AG08395 (cell line): ENCODE measurements around the gene SPINK5.
A peak's percentile ranks its signal among the peaks of the same experiment; 100 is the strongest.

Experiments used
- DNase-seq: peaks from one replicate; pipeline ENCODE4 v3.0.0; 2012; ENCODE audit warnings: mixed read lengths, low spot score

The SPINK5 gene

DNA sequence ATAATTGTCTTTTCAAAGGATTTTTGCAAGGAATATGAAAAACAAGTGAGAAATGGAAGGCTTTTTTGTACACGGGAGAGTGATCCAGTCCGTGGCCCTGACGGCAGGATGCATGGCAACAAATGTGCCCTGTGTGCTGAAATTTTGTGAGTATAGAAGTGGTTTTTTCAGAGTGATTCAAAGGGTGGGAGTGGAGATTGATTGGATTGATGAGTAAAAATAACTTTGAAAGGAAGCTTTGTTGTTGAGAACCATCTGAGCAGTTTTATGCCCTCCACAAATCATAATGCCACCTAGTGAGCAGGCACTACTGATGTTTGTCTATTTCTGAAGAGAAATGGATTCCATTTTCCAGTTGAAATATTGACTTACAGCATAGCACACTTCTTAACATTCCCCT, 30.6 kb downstream of the SPINK5 start:
- DNase-seq = no peak

DNA sequence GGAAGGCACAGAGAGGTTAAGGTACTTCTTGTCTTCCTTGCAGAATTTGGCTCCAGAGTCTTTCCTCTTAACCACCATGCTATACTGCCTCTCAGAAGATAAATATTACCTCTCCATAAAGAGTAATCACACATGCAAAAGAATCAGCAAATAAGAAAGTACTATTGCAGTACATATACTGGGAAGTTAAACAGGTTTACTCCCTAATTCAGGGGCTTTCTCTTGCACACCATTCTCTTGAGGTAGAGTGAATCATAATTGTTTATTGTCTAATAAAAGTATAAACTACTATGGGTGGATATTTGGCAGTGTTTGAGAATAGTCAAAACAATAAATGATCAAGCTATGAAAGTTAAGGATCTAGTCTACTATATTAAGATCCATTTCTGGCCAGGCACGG, 40.4 kb downstream of the SPINK5 start:
- no peak for DNase-seq

DNA sequence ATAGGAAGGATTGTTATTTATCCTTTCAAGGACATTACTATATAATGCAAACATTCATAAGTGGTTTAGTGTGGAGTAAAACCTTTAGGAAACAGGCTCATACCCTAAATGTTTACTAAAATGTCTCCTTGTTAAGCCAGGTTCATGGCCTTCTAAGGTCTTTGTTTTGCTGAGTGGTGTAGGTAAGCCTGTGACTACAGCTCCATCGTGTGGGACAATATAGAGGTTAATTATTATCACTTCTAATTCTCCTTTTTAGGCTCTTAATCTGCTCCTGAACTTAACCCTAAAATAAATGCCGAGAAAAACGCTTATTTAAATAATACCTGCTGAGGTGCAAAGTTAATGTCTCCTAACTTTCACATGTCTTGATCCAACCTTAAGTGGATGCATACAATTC, 43.8 kb downstream of the SPINK5 start:
- no peak for DNase-seq

DNA sequence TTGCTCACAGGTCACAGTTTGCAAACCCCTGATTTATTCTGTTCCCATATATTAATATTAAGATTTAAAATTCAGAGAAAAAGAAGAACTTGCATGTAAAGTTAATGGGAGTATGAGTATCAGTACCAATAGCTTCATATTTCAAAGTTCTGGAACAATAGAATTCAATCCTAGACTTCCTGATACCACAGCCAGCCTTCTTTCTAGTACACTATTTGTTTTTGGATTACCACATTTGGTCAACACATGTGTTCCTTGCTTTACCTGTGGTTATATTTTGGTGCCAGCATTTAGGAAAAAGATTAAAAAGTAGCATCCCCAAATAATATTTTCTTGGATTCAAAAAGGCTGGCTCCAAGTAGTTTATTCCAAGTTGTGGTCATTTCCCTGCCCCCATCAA, 49.5 kb downstream of the SPINK5 start:
- DNase-seq = no peak

DNA sequence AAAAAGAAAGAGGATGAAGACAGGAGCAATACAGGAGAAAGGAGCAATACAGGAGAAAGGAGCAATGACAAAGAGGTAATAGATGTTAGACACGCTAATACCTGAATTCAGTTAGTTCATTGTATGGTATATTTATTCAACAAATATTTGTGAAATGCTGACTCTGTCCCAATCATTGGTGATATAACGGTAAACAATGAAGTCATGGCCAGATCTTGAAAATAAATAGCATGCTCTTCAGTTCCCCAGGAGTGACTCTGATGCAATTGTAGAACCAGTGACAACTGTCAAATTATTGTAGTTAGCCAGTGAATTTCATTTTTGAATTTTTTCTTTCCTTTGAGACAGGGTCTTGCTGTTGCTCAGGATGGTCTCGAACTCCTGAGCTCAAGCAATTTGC, 56.5 kb downstream of the SPINK5 start:
- DNase-seq = no peak

DNA sequence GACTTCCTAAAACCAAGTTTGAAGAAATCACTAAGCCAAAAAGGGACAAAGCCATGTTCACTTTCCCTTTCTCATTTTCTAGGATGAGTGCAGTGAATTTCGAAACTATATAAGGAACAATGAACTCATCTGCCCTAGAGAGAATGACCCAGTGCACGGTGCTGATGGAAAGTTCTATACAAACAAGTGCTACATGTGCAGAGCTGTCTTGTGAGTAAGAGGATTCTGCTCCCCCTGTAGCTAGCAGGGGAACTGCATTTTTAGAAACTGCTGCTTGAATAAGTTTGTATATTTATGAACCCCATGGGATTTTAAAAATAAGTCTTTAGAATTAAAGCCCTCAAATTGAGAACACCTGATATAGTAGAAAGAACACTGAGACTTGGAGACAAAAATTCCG, 61.9 kb downstream of the SPINK5 start:
- no peak for DNase-seq

DNA sequence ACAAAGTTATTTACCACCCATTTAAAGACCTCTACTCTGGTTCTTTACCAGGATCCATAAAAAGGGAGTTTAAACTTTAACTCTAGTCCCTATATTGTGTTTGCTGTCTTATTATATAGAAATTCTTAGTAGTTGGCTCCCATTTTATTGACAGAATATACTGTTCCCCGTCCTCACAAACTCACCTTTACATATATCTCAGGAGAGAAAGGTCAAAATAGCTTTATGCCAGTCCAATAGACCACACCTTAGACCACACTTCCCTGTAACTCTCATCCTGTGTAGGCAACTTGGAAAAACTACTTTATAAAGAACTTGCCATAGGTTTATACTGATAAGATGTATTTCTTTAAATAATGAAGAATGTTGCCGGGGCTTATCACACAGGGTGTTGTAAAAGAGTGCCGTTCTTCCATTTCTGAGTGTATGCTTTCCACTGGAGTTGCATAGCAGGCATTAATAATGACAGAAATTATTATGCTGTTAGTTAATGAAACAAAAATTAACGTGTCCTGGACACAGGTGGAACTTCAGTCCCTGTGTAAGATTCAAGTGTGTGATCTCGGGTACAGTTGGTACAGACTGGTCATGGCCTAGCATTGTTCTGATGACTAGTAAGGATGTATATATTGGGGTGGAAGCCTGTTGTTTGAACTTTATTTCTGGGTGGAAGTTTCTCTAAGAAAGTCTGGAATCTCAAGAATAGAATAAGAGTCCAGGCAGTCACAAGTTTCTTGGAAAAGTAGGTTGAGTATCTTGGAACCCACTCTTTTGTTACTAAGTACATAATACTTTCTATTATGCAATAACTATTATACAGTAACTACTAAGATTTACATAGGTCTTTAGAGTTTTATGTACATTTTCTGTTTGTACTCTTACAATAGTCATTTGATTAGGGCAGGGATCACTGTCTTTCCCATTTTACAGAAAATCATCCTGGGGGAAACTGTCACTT, 71.6 kb downstream of the SPINK5 start:
- DNase-seq = no peak

DNA sequence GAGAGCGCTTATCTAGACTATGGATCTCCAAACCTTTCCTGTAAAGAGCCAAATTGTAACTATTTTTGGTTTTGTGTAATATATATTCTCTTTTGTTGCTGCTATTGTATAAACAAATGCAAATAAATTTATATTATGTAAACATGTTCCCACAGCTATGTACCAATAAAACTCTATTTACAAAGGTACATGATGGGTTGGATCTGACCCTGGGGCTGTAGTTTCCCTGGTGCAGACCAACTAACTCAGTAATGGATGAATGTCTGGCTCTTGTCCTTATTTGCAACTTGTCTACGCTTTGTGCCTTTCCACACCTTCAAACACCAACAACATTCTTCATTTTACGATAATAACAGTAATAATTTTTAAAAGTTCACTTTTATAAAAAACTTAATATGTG, 77.1 kb downstream of the SPINK5 start:
- no peak for DNase-seq

DNA sequence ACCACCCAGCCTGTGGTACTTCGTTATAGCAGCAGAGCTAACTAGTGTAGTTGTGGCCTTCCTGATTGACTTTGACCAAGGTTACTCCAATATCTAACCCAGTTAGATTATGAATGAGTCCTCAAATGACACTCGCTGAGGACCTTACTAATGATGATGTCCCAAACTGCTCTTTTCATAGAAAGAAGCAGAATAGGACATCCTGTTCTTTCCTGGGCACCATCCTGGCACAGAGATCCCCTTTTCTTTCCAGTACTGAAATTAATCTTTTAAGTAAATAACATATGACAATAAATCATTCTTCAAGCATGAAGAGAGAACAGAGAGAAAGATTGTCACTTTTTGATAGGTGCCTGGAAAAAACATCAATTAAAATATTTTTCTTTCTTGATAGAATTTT, 77.9 kb downstream of the SPINK5 start:
- no peak for DNase-seq

DNA sequence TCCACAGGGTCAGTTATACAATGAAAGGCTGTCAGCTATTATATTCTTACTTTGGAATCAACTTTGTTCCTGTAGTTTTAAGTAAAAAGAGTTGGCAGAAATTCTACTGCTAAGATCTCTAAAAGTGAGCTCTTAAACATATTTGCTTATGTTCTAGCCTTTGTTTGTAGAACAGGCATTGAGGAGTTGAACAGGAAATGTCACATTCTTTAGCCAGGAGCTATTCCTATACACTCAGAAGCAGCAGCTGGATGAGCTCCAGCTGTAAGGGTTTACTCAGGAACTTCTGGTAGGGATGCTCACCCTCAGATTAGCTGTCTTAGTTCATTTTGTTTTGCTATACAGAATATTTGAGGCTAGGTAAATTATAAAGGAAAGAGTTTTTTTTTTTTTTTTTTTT, 82.1 kb downstream of the SPINK5 start:
- DNase-seq = no peak

DNA sequence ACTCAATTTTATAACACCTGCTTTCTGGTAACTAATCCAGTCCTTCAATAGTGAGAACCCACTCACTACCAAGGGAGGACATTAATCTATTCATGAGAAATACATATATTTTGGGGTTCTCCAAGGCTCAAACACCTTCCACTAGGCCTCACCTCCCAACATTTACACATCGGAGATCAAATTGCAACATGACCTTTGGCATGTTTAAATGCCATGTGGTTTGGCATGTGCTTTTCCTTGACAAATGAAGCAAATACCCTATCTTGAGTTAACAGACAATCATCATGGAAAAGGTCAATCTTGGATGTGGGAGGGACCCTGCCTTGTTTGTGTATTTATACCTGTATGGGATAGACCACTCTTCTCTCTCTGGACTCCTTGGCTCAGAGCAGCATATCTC, 82.7 kb downstream of the SPINK5 start:
- no peak for DNase-seq

DNA sequence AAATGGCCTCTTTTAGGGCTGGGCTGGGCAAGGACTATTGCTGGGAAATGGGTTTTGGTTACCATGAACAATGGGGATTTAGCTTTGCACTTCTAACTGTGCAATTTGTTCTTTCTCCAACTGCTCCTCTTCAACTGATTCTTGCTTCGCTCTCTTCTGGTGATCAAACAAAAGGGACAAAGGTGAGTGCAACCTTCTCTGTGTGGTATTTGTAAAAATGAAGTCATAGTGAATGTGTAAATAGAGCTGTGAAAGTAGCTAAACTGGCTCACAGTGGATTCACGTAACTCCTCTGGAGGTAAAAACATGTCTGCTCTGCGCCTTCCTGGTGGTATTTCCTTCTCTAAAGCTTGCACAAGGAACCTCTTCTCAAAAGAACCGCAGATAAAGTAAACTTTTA, 83.6 kb downstream of the SPINK5 start:
- no peak for DNase-seq

DNA sequence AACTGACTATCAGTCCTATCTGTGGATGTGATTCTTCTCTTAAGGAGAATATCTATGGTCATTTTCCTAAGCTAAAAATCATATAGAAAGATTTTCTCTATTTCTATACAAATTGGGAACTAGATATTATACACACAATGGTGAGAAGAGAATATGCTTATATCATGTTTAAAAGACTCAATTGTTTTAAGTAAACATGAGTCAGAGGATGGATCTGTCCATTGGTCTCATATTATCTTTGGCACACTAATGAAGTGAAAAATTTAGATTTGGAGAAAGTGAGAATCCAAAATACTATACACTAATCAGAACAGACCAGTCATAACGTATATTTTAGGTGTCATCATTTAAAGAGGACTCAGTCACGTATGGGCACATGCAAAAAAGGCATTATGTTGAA, 88.1 kb downstream of the SPINK5 start:
- no peak for DNase-seq

DNA sequence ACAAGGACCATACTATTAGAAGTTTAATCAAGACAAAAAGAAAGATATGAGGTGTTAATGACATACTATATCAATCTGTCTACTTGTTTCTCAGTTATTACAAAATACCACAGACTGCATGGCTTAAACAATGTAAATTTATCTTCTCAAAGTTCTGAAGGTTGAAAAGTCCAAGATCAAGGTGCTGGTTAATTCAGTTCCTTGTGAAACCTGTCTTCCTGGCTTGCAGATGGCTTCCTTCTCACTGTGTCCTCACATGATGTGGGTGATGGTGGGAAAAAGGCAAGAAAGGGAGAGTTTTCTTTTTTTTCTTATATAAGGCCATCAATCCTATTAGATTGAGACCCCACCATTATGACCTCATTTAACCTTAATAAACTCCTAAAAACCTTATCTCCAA, 89.0 kb downstream of the SPINK5 start:
- DNase-seq = no peak

DNA sequence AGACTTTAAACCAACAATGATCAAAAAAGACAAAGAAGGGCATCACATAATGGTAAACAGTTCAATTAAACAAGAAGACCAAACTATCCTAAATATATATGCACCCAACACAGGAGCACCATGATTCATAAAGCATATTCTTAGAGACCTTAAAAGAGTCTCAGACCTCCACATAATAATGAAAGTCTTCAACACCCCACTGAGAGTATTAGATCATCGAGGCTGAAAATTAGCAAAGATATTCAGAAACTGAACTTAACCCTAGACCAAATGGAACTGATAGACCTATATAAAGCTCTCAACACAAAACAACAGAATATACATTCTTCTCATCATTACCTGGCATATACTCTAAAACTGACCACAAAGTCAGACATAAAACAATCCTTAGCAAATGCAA, 92.8 kb downstream of the SPINK5 start:
- DNase-seq = no peak

DNA sequence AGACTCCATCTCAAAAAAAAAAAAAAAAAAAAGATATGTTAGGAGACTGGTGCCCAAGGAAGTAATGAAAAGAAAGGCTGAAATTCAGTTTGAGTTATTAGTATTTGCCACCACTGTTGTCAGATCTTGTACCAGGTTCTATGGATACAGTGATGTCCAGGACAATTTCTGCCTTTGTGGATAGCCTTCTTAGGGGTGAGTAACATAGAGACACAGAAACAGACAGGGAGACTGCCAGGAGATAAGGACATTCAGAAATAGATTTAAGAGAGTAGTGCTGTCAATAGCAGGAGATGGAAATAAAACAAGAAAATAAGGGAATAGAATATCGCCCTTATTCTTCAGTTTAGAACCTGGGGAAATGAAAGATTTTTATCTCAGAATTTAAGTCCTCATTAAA, 98.3 kb downstream of the SPINK5 start:
- no peak for DNase-seq

DNA sequence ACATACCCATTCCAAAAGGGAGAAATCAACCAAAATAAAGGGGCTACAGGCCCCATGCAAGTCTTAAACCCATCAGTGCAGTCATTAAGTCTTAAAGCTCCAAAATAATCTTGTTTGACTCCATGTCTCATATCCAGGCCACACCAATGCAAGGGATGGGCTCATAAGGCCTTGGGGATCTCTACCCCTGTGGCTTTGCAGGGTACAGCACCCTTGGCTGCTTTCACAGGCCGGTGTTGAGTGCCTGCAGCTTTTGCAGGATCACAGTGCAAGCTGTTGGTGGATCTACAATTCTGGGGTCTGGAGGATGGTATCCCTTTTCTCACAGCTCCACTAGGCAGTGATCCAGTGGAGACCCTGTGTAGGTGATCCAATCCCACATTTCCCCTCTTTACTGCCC, 99.6 kb downstream of the SPINK5 start:
- no peak for DNase-seq

DNA sequence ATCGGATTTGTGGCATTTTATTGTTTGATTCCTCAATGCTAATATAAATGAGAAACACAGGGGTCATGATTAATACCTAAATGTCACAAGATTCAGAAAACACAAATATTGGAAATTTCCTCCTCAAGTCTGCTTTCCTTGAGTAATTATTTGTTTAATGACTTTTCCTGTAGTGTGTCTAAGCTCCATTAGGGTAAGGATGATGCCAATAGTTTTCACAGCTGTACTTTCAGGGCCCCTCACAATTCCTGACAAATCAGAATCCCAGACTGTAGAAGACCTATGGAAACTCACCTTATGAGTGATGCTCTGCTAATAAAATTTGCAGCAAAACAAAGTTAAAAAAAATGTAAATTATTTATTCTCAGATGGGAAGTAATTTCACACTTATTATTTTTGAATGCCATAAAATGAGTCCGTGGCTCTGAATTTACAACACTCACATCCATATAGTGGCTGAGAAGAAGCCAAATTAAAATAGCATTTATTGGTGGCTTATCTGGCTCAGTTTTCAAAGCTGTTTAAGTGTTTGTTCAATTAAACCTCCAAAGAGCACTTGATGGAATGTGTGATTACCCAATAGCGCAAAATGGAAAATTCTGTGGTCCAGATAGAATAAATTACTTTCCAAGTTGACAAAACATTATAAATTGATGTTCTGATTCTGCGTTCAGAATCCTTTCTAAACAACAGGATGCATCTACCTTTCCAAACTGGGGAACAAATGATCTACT, 102.9 kb downstream of the SPINK5 start:
- DNase-seq = no peak

DNA sequence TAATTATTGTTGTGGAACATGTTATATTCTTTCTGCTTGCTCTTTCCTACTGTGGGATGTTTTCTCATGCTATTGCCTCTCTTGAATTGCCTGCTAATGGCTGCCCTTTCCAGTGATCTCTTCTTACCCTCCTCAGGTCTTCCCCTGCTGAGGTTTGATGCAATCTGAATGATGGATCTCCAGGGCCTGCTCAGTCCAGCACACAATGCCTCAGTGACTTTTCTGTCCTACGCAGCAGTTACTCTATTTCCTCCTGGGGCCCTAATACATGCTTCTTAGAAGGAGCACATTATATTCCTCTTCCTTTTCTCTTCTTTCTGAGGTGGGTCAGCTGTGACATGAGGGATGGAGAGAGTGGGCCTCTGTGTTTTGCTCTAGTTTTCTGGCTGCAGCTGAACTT, 104.5 kb downstream of the SPINK5 start, which contains the start of gene SPINK14:
Gene SPINK14, plus strand, starts transcription at position 301 of the 400 bp plus-strand sequence. CDS start 1,187 bp downstream, outside the sequence.
- DNase-seq = no peak

DNA sequence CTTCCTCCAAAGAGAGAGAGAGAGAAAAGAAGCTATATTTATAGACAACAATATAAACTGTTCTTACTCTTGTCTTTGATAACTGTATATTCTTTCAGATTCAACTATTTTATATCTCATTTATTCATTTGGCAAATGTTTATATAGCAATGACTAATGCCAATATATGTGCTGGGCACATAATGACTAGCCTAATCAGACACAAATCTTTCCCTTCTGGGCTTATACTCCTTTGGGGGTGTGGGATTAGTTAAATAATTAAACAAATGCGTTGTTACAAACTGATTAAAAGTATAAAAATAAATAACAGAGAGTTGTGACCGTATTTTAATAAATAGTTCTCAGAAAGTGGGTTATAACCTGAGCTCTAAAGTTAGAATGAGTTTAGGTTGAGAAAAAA, 108.6 kb downstream of the SPINK5 start:
- DNase-seq = no peak

DNA sequence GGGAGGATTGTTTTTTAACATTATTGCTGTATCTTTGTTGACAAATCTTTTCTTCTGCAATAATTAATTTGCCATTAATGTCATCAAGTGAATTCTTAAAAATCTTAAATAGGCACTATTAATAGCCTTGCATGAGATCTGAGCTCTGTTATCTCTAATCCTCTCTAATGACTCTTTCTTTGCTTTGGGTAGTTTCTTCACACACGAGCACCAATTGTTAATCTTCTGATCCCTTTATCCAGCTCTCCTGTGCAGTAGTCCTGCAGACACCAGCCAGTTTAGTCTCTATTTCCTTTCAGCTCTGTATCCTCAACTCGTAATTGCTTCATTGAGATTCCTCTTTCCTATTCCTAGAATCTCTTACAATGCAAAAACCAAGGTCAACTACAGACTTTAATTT, 112.7 kb downstream of the SPINK5 start:
- DNase-seq = no peak

DNA sequence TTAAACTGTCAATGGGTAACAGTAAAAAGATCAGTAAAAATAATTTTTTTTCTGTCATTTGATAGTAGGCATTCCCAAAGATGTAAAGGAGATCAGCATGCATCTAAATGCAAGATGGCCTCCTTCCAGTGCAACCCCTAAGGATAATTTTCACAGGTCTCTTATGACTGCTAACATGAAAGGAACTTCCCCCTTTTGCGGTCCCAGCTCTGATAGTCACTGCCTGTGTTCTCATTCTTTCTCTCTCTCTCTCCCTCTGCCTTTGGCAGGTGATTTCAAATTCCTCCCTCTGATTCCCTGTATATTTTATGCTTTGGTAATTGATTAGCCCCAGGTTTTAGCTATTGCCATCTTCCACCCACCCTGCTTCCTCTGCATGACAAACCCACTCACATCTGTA, 113.4 kb downstream of the SPINK5 start:
- no peak for DNase-seq

DNA sequence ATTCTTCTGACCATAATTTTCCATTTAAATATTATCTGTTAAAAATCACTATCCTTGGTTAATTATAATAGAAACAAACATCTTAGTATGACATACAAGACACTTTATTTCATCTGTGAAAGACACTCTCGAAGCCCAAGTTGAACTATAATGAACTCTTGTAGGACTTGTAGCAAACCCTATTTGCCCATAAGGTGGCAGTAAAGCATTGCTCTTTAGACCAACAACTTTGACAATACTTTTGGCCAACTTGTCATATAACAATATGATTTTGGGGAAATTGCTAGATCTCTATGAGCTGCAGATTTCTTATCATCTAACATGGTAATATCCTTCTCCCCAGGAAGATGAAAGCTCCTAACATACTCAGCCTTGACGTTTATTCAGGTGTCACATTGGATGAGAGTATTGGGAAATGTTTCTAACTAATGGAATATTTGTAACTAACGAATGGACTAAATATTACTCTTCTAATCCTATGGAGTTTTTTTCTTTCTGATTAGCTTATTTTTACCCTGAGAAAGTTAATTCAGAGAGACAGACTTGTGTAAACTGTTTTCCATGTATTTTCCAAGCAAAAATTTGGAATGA, 115.5 kb downstream of the SPINK5 start:
- peak; percentile 3 for DNase-seq
